Stimulated activated CD8-positive, alpha-beta memory T cell treated with anti-CD3 and anti-CD28 coated beads, Interleukin-12 subunit alpha, Interleukin-12 subunit beta, amount 100 ng/mL, for 24 hours (primary cell): Measurements from ENCODE around the gene THRA.
A peak's percentile ranks its signal among the peaks of the same experiment; 100 is the strongest.
"Not testable (repeated sequence)": the region's sequence is repeated elsewhere in the genome, so short reads cannot be mapped to it uniquely, and the experiment has no call there.

Experiments used
- DNase-seq: peaks from one replicate; pipeline ENCODE4 v3.0.0-alpha.2; 2020; ENCODE audit errors: extremely low read depth

Gene THRA

DNA sequence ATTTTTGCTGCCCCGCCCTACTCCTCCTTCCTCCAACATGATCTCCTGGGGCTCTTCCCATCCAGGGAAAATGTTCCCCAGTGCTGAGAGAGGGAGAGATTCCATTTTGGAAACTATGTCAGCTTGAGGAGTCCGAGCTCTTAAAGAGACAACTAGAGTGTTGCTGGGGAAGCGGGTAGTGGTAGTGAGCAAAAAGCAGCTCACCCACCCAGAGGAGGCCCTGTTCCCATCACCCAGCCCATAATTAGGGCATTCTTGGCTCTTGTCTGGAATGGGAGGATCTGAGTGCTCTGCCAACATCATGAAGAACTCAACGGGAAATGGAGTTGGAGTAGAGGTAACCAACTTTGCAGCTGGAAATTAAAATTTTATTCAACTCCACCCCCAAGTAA lies 49.9 kb downstream of the THRA start:
- DNase-seq, result no peak

DNA sequence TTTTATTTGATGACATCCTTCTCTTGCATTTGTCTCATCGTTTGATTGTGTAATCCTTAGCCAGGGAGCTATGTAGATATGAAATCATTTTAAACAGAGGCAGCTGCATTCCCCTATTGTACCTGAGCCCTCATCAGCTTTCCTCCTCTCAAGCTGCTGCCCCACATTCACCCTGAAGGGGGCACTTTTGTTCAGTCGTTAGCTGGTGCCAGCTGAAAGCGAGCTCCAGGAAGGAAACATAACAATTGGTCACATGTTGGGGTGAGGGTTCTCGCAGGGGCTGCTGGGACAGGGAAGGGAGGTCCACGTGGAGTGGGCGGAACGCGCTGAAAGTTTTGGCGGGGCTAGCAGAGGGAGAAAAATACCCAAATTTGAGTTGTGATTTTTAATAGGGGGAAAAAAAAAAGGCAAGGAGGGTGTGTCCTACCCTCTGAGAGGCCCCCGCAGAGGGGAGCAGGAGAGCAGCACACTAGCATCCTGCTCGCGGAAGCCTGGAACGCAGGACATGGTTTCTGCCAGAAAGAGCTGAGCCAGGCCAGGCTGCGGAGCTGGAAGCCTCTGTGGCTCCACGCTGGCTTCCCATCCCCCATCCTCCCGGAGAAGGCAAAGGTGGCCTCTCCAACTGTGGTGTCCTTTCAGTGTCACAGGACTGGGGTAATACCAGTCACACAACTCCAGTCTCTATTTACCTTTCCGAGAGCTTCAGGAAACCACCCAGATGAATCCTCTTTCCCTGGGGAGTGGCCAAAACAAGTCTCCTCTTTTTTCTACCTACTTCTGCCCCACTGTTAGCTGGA lies 50.5 kb downstream of the THRA start:
- DNase-seq, result peak; percentile 81

DNA sequence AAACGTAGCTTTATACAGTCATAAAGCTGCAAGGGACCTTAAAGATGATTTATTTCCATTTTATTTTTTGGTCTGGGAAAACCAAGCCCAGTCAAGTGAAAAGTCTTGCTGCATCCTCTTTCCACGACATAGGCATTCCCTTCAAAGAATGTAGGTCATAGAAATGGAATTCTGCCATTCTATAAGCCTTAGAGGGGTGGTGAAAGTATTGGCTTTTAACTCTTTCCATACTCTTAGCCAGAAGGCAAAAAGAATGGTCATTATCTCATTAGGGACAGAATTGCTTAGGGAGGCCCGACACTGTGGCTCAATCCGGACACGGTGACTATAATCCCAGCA lies 51.1 kb downstream of the THRA start:
- DNase-seq, result no peak

DNA sequence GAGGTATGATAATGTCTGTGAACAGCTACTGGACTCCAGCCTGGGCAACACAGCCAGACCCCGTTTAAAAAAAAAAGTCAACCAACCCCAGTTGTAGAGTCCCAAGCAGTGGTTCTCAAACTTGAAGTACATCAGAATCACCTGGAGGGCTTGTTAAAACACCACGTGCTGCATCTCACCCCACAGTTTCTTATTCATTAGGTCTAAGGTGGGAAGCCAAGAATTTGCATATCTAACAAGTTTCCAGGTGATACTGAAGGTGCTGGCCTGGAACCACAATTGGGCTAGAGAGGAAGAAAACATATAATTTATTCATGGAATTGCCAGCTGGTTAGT lies 52.3 kb downstream of the THRA start:
- no peak for DNase-seq

DNA sequence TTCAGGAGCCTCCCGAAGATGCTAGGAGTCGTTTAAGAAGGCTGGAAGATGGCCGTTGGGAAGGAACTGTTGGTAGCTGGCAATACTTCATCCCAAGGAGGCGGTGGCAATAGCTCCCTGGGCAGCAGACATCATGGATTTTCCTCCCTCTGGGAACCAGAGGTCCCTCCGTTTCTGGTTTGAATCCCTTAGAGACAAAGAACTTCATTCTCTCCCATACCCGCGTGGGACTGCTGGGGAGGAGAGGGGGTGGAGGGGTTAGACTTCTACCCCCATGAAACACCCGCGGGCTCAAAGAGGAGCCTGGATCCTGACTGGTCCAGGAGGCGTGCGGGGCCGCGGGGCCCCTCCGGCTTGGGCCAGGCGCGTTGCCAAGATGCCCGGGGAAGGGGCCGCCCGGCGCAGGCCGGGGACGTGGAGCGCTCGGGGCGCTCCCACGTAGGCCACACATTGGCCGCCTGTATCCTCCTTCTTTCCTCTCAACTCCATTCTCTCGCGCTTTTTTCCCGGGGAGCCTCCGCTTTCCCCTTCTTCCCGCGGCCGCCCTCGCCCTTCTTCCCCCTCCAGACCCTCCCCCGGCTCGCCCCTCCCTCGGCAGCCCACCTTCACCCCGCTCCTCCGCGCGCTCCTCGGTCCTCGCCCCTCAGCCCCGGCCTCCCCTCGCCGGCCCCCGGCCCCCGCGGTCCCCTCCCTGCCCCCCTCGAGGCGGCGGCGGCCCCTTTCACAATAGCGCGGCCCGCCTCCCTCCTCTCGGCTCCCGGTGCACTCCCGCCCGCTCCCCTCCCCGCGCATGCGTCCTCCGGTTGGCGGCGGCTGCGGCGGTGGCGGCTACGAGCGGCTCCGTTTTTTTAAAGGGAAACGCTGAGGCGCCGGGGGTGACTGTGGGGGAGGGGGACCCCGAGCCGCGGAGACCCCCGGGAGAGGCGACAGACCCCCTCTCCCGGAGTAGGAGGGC lies 58.7 kb downstream of the THRA start, which contains the start of gene MSL1:
TSS of gene MSL1 (plus strand) at position 791 of the 955 bp plus-strand sequence. CDS start 642 bp downstream, outside the sequence.
- DNase-seq, result peak; percentile 72

DNA sequence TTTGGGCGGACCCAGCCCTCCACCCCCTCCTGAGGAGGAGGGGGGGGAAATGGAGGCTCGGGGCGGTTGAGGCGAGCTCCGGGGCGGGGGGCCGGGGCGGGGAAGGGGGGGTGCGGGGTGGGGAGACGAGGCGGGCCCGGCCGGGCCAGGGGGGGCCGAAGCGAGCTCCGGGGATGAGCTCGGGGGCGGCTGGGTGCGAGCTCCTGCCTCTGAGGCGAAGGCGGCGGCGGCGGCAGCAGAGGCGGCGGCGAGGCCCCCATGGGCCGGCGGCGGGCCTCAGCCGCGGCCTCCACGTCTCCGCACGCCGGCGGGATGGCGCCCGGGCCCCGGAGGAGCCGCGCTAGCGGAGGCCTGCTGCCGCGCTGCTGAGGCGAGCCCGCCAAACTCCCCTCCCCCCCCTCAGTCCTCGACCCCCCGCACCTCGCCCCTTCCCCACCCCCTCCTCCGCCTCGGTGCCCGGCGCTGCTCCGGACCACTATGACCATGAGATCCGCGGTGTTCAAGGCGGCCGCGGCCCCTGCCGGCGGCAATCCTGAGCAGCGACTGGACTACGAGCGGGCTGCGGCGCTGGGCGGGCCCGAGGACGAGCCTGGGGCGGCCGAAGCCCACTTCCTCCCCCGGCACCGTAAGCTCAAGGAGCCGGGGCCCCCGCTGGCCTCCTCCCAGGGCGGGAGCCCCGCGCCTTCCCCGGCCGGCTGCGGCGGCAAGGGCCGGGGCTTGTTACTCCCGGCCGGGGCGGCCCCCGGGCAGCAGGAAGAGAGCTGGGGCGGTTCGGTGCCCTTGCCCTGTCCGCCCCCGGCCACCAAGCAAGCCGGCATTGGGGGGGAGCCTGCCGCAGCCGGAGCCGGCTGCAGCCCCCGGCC lies 59.6 kb downstream of the THRA start:
- no peak for DNase-seq

DNA sequence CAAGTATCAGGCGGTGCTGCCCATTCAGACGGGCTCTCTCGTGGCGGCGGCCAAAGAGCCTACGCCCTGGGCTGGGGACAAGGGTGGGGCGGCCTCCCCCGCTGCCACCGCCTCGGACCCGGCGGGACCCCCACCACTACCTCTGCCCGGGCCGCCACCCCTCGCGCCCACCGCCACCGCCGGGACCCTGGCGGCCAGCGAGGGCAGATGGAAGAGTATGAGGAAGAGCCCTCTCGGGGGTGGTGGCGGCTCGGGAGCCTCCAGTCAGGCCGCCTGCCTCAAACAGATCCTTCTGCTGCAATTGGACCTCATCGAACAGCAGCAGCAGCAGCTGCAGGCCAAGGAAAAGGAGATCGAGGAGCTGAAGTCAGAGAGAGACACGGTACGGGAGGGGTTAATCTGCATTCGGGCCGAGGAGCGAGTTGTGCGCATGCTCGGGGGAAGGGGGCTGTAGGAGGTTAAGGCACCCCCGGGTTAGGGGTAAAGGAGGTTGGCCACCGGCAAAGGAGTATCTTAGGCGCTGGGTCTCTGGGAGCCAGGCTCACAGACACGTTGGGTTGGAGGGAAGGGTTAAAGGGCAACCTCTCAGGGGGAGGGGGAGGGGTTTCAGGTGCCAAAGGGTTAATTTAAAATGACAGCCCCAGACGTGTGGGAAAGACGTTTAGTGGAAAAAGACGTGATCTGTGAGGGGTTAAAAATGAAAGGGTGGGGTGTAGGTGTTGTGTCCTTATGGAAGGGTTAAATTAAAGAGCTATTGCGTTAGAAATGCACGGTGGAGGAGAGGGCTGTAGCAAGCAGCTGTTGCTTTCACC lies 60.4 kb downstream of the THRA start:
- no peak for DNase-seq

DNA sequence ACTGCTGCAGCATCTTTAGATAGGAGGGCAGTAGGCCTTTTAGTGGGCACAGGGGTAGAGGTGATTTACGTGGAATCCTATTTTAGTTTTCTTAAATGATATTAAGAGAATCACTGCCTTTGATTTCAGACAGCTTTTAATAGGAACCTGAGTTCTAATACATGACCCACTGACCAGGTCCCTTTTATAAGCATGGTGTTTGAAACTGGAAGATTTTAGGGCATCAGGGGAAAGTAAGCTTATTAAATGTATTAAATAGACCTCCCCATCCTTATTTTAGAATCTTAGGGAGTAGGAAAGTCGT lies 61.0 kb downstream of the THRA start:
- DNase-seq, result no peak

DNA sequence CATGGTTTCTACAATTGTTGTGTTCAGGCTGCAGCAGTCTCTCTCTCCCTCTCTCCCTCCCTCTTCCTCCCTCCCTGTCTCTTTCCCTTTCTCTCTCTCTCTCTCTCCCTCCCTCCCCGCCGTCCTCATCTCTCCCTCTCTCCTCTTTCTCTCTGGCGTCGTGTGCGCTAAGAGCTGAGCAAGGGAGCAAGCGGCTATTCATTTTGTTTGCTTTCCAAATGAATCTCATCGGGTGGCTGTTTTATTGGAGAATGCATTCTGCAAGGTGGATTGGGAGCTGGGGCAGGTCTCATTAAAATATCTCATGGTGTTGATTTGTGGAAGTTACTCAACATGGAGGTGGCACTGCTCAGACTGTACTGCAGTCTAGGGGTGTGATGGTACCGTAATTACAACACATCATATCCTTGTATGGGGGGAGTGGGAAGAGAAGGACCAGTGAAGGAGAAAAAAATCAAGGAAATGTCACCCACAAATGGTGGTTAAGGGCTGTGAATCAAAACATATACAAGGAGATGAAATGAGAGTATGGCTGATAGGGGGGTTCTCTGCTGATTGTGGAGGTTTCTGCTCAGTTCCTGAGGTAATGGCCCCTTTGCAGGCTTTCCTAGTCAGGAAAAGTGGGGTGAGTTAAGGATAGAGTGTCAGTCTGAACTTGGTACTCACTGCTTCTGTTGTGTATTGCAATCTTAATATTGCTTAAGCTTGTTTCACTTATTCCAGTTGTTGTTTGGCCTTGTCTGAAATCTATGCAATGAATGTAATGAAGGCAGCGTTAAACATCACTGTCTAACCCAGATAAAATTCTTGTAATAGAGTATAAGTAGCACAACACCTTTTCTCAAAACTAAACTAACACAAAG lies 61.7 kb downstream of the THRA start:
- no peak for DNase-seq

DNA sequence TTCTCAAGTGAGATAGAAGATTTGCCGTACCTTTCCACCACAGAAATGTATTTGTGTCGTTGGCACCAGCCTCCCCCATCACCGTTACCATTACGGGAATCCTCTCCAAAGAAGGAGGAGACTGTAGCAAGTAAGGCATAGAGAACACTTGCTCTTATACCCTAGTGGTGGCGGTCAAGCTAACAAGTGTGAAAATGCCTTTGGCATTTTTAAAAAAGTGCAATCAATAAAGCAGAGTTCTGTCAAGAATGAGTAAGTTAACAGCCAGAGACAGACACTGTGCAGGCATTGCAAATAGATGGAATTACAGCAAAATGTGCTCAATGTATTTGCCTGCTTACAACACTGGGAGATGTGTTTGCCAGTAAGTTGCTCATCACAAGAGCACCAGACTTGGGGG lies 66.7 kb downstream of the THRA start:
- DNase-seq, result no peak

DNA sequence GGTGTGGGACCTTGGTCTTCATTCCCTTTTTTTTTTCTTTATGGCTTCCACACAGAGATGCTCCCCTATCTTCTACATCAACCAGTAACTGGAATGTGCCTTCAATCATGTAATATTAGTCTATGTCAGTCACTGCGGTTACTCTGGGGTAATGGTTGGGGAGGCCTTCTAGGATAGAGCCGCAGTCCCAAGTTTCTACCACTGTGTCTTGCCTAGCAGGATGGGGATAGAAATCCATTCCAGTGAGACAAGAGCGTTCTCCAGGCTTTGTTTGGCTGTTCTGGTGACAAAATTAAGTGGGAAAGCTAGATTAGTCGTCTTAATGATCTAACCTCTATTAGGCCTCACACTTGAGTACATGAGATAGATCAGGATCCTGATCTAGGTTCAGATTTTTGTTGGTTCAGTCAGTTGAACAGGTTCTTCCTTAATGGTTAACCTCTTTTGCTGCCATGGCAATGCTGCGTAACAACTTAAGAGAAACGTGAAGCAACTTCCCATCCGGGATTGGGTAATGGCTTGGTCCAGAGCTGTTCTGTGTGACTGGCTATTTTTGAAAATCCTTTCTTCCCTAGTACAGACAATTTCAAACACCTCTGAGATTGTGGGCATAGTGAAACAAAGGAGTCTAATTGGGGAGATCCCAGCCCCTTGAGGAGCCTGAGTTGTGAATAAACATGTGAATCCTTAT lies 67.7 kb downstream of the THRA start:
- DNase-seq, result no peak

DNA sequence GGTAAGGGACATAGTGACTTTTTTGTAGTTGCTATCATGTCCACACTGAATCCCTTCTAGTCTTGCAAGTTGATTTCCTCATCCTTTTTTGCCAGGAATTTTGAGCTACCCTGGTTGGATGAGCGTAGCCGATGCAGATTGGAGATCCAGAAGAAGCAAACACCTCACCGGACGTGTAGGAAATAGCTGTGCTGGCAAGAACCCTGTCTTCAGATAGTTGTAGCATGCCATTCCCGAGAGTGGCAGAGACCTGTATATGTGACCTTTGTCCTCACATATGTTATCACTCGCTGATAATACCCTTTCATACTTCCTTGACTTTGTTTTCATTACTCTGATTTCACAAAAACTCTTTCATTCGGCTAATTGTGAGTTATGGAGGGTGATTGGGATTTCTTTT lies 71.4 kb downstream of the THRA start:
- DNase-seq, result no peak

DNA sequence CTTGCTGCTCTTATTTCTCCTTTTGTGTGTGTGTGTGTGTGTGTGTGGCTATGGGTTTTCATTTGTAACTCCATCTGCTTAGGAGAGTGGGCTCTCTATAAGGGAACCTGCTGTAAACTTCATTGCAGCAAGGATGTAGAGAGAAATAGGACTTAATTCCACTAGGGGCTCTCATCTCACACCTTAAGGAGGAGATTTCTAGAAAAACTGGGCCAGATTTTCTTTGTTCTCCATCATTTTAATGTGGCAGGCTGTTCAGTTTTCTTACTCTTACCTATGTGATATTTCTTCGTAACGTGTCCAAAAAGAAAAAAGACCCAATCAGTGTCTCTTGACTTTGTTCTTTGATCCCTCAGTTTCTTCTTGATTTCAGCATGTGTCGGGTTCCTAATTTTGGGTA lies 73.1 kb downstream of the THRA start:
- DNase-seq, result no peak

DNA sequence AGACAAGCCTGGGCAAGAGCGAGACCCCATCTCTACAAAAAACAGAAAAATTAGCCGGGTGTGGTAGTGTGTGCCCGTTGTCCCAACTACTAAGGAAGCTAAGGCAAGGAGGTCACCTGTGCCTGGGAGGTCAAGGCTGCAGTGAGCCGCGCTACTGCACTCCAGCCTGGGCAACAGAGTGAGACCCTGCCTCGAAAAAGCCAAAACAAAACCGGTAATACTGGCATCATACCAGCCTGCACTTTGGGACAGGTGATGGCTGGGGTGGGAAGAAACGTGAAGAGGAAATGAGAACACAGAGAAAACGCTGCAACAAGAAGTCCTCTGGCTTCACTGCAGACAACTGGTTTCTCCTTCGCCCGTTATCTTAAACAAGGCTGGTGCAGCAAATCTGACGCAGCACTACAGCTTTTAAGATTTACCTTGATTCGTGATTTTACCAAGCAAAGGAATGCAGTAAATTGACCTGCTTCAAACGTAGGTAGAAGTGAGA lies 76.8 kb downstream of the THRA start:
- no peak for DNase-seq

DNA sequence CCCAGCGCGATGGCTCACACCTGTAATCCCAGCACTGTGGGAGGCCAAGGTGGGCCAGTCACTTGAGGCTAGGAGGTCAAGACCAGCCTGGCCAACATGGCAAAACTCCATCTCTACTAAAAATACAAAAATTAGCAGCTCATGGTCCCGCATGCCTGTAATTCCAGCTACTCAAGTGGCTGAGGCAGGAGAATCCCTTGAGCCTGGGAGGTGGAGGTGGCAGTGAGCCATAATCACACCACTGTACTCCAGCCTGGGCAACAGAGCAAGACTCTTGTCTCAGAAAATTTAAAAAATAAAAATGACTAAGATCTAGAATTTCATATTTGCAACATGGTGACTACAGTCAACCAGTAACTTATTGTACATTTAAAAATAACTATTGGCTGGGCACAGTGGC lies 80.4 kb downstream of the THRA start:
- not testable (repeated sequence) for DNase-seq
